ENCODE measurements around the gene DOCK2.
"Not testable (repeated sequence)": the region's sequence is repeated elsewhere in the genome, so short reads cannot be mapped to it uniquely, and the experiment has no call there.

The DOCK2 gene

DNA sequence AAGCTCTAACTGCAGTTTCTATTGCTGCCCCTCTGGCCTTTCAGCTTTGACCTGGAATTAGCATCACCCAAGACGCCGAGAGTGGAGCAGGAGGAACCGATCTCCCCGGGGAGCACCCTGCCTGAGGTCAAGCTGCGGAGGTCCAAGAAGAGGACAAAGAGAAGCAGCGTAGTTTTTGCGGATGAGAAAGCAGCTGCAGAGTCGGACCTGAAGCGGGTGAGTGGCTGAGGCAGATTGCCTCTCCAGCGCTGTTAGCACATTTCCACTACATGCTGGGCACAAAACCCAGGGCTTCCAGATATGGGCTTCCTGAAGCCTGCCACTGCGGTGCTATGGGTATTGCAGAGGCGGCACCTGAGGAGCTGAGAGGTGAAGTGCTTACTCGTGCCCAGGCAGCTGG, 441.9 kb downstream of the DOCK2 start:
- DNase-seq, result no peak

DNA sequence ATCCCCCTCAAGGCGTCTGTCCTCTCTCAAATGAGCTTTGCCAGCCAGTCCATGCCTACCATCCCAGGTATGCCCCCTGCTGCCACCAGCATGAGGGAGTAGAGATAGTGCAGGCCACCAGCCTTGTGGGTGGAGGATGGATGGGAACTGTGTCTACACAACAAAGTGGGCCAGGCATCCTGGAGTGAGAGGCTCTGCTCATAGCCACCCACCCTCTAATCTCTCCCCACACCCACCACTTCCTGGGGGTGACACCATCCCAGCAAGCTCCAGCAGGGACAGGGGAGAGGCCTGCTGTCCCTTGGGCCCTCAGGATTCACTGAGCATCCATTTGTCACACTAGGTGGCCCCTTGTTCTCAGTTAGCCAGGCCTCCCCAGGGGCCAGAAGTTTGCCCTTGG, 443.1 kb downstream of the DOCK2 start:
- no peak for DNase-seq

DNA sequence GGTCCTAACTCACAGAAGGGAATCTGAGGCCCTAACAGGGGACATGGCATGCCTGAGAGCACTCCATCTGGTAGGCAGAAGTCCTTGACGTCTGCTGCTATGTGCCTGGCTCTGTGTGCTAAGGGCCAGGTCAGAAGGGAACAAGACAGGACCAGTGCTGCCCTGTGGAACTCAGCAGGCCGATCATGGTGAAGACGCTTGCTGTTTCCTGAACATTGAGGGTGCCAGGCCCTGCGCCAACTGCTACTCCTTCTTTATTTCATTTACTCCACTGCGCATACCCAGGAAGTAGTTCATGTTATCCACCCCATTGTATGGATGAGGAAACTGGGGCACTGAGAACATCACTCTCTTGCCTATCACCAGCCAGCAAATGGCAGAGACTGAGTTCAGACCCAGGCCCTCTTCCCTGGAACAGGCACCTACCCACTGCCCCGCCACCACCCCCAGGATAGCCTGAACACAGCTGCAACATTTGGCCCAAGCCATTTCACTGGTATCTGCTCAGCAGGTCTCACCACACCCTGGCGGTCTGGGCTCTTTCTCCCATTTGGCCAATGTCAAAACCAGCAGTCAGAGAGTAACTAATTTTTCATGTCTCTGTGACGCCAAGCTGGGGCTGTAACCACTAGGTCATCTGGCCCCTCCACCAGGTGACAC, 443.8 kb downstream of the DOCK2 start:
- DNase-seq, result no peak

DNA sequence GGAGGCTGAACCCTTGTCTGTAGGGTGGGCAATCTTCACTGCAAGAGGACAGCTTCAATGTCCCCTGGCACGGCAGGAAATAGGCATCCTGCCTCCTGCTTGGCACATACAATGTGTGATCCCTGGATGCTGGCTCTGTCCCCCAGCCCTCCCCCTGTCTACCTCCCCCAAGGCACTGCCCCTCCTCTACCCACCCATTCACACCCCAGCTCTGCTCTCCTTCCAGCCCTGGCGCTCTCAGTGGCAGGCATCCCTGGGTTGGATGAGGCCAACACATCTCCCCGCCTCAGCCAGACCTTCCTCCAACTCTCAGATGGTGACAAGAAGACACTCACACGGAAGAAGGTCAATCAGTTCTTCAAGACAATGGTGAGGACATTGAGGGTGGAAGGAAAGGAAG, 444.5 kb downstream of the DOCK2 start:
- DNase-seq, result no peak

DNA sequence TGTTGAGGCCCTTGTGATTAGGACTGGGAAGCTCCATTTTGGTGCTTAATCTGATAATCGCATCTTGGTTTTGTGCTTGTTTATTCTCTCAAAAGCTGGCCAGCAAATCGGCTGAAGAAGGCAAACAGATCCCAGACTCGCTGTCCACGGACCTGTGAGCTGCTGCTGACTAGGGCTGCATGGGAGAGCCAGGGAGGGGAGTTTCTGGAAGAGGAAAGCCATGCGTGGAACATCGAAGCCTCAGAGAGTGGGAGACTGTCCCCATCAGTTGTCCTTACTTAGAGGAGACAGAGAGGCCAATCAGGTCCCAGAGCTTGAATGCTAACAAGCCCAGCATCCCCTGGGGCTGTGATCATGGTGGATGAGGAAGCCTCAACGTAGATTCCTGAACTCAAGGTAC, 445.6 kb downstream of the DOCK2 start:
- DNase-seq, result no peak

DNA sequence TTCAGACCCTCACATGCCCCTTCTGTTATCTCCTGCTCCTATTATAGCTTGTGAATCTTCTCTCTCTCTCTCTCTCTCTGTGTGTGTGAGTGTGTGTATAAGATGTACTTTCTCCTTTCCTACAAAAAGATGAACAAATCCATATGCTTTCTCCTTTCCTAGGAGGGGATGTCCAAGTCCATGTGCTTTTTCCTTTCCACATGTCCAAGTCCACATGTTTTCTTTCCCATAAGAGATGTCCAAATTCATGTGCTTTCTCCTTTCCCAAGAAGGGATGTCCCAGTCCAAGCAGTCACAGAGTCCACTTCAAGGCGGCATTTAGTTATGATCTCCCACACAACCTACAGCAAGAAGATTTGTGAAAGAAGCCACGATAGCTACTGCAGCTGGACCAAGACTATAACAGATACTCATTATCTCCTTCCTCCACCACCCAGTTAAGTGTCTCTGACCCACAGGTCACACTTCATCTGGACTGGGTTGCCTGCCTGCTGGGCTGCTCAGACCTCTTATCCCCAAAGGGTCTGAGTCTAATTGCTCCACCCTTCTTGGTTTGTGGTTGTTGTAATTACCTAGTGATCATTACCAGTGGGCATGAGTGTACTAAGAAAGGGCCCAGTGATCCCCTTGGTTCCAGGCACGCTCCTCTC, 450.2 kb downstream of the DOCK2 start:
- DNase-seq, result no peak

DNA sequence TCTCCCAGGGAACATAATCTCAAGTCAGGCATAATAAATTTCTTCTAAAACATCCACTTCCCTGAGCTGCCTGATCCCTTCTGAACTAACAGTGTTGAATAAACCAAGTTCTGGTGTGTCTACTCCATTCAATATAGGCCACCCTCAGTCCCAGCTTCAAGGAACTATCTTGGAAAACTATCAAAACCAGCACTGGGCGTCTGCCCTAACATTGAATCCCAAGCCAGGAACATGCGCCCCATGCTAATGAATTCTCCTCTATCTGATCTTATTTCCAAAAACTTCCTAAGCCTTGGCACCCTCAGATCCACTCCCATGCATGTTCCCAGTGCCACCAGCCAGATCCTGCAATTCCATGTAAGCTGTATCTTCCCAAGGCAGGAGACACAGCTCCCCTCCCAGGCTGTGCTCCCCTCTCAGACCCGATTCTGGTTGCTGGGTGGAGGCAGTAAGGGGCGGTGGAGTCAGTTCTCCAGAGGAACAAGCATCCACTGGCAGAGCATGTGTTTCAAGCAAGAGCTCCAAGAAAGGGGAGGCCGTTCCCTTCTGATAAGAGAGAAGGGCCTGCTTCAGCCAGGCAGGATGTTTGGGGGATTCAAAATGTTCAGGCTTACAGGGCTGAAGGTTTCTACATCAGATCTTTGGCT, 455.5 kb downstream of the DOCK2 start:
- no peak for DNase-seq

DNA sequence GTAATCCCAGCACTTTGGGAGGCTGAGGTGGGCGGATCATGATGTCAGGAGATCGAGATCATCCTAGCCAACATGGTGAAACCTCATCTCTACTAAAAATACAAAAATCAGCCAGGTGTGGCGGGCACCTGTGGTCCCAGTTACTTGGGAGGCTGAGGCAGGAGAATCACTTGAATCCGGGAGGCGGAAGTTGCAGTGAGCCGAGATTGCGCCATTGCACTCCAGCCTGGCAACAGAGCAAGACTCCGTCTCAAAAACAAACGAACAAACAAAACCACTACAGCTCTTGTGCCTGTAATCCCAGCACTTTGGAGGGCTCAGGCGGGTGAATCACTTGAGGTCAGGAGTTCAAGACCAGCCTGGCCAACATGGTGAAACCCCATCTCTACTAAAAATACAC, 457.3 kb downstream of the DOCK2 start:
- not testable (repeated sequence) for DNase-seq

DNA sequence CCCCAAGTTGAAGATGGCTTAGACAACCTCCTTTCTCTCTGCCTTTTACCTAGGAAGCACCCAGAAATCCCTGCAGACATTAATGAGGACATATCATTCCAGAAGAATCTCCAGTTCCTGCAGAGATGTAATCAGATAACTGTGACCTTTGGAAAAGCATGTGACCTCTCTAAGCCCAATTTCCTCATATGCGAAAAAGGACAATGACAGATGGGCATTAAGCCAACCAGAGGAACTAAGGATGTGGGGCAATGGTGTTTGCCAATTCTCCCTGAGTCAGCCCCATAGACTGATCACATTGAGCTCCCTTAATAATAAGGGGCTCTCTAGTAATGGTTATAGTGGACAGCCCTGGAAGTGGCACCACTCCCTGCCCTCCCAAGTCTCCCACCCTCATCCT, 458.6 kb downstream of the DOCK2 start:
- no peak for DNase-seq

DNA sequence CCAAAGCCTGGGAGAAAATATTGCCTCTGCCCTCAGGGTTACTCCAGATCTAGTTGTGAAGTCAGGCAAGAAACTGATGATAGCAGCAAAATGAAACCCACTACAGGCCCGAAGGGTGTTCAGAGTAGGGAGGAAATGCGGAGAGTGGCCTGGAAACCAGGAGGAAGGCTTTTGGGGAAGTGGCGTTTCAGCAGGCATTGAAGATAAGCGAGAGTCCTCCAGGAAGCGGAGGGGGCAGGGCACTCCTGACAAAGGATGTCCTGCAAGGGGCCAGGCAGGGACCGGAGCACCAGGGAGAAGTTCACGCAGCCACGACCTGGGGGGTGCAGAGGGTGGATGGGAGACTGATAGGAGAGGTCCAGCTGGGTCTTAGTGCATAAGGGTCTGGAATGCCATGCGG, 460.9 kb downstream of the DOCK2 start:
- peak in 2 of 56 donors; percentile 11 to 21 for DNase-seq

DNA sequence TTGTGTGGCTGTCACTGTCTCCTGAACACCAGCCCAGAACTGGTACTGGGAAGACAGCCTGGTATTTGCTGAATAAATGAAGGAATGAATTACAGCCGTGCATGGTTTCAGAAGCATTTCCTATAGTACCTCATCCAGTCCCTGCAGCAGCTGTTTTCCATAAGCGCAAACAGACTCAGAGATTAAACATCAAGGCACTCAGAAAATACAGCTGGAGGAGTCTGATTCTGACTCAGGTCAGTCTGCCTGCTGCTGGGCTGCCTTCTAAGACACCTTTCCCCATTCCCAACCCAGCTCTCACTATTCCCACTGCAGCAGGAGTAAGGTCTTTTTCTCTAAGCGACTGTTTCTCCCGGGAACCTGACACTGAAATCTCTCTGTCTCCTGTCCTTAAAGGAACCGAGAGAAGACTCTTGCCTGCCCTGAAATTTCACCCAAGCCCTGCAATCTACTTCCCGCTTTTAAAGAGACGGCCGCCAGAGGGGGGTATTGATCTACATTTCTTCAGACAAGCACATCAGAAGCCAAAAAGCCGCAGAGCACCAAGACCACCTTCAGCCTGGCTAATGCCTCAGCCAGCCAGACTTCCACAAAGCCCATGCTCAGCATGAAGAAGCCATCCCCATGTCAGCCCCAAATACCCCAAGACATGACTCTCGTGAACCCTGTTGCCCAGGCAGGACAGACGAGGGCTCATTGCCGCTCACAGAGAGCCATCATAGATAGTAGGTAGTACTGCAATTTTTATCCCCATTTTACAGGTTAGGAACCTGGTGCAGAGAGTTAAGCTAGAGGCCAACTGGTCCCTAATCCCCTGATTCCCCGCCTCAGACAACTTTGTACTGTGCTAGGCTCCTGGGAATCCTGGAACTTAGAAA, 463.2 kb downstream of the DOCK2 start:
- DNase-seq, result peak in 50 of 56 donors; percentile 8 to 92 (median 51)

DNA sequence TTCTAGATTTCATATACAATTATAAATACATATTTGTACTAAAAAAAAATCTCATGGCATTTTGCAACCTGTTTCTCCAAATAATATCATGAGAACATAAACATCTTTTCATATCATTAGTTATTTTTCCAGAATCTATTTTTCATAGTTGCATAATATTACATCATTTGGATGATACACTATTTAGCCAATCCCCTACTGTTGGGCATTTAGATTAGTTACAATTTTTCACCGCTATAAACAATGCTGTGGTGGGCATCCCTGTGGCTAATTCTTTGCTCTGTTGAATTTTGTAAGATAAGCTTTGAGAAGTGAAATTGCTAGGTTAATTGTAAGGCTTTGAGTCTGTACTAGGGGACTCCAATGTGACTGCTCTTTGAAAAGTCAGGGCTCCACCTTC, 466.4 kb downstream of the DOCK2 start:
- no peak for DNase-seq

DNA sequence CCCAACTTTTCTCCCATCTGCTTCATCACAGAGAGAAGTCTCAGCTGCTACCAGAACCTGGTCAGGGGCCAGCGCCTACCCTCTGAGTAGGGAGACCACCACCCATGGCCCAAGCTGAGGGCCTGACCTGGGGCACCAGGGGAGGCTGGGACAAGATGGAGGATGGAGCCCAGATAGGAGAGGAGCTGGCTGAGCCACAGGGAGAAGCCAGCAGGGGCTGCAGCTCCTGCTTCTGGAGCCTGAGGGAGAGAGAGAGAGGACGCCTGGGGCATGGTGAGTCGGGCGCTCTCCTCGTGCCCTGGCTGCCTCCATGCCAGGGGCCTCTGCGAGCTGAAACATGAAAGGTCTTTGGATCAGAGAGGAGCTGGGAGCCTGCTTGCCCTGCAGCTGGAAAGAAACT, 467.2 kb downstream of the DOCK2 start:
- DNase-seq, result no peak

DNA sequence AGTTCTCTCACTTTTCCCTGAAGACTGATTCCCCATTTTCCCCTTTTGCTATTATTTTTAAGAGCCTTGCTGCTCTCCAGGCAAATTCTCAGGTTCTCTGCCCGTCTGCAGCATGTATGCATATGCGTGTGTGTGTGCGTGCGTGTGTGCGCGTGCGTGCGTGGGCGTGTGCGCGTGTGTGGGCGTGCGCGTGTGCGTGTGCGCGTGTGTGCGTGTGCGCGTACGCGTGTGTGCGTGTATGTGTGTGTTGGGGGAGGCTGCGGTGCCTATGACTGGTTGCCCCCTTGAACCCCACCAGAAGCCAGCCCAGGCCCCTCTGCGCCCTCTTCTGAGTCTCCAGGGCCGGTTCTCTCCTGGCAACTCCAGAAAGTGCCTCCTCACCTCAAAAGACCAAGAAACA, 467.6 kb downstream of the DOCK2 start:
- no peak for DNase-seq

DNA sequence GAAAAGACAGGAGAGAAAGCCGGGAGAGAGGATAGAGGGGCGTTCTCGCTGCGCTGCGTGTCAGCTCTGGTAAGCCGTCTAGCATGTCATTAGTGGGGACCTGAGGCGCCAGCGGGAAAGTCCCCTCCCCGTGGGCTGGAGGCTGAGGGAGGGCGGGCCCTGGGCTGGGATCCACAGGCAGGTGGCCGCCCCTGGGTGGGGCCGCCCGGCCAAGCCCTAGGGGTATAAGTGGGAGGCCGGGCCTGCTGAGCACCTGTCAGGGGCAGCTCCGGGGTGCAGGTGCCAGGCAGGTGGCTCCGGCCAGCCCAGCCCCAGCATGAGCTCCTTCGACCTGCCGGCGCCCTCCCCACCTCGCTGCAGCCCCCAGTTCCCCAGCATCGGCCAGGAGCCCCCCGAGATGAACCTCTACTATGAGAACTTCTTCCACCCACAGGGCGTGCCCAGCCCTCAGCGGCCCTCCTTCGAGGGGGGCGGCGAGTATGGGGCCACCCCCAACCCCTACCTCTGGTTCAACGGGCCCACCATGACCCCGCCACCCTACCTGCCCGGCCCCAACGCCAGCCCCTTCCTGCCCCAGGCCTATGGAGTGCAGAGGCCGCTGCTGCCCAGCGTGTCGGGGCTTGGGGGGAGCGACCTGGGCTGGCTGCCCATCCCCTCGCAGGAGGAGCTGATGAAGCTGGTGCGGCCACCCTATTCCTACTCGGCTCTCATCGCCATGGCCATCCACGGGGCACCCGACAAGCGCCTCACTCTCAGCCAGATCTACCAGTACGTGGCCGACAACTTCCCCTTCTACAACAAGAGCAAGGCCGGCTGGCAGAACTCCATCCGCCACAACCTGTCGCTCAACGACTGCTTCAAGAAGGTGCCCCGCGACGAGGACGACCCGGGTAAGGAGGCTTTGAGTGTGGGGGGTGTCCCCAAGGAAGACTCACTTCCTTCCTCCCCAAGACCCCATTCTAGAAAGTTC, 468.9 kb downstream of the DOCK2 start, which contains the start of gene FOXI1:
FOXI1 (plus strand) TSS at position 256 of the 970 bp plus-strand sequence; CDS start at position 317, 61 bp downstream.
- DNase-seq, result no peak

DNA sequence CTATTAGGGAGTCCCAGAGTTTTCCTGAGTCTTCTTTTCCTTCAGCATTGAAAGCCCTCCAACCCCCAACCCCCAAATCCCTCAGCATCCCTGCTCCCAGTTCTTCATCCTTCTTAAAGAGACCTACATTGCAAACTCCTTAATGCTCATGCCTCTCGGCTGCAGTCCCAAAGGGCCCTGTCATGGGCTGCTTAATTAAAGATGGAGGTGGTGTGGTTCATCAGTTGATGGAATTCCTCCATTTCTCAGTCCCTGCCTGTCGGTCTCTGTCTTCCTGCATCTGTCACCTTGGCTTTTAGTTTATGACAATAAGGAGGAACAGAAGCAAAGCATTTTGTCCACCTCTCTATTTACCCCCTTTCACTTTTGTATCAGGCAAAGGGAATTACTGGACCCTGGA, 470.6 kb downstream of the DOCK2 start:
- no peak for DNase-seq

DNA sequence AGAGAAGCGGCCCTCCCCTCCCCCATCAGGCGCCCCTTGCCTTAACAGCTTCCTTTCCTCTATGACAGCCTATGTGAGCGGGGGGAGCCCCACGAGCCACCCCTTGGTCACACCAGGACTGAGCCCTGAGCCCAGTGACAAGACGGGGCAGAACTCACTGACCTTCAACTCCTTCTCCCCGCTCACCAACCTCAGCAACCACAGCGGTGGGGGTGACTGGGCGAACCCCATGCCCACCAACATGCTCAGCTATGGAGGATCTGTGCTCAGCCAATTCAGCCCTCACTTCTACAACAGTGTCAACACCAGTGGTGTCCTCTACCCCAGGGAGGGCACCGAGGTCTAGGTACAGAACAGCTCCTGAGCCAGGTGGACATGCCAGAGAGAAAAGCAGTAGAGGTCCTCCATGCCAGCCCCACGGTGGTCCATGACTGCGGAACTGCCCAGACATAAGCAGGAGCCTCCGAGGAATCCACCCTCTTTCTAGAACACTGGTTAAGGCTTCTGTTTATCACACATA, 471.3 kb downstream of the DOCK2 start:
- DNase-seq, result no peak

DNA sequence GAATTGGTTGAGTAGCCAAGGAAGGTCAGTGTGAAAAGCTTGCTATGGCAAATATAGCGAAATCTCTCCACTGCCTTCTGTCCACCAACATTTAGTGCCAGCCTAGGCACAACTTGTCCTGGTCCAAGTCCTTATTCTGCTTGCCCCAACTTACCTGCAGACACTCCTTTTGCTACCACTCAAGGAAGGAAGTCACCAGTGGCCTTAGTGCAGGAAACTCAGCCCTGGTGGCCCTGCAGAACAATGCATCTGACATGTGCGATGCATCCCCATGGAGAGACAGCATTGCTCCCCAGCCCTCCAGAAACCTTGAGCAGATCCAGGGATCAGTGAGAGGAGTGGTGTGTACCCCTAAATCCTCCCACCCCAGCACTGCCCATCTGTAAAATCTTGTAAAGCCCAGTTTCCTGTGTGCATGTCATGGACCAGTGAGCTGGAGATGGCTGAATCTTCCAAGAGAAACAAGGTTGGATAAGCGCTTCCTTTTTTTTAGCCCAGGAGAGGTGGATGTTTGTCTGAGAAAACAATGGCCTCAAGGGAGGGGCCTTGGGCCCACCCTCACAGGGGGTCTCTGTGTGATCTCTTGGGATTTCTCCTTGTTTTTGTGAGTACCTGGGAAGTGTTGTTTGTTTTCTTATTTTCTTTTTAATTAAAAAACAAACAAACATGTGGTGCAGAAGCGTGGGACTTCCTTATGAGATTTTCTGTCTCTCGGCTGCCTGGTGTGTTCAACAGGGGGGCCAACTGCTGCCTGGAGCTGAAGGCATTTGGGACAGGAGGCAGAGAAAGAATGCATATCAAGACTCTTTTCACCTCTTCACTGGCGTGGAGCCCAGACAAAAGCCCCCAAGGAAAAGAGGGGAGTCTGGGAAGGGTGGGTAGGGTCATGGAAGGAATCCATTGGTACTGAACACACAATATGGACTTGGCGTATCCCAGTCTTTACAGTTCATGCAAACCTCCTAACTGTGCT, 472.3 kb downstream of the DOCK2 start:
- DNase-seq, result no peak

All from nucleus accumbens (tissue), 56 donors.